HEK293 (cell line): Measurements from ENCODE around the gene MED29.

ENCODE experiments used
- CTCF ChIP-seq: fragments of 450-650 bp; formaldehyde crosslinking; IDR thresholded peaks from 2 replicates; pipeline ENCODE4 v1.5.1; 2016; ENCODE audit warnings: missing biosample characterization, missing genetic modification characterization
- KLF9 ChIP-seq: fragments of 450-650 bp; formaldehyde crosslinking; IDR thresholded peaks from 2 replicates; pipeline ENCODE4 v1.5.1; 2016; ENCODE audit warnings: missing biosample characterization, missing genetic modification characterization, low read depth
- ZBTB1 ChIP-seq: fragments of 450-650 bp; formaldehyde crosslinking; IDR thresholded peaks from 2 replicates; pipeline ENCODE4 v1.5.1; 2016; ENCODE audit warnings: missing biosample characterization, missing genetic modification characterization
- ZNF514 ChIP-seq: fragments of 450-650 bp; formaldehyde crosslinking; IDR thresholded peaks from 2 replicates; pipeline ENCODE4 v1.5.1; 2016; ENCODE audit warnings: missing biosample characterization, missing genetic modification characterization
- ZNF830 ChIP-seq: fragments of 450-650 bp; IDR thresholded peaks from 2 replicates; pipeline ENCODE4 v1.5.0; 2018; ENCODE audit warnings: missing biosample characterization, missing genetic modification characterization, low read depth, mild to moderate bottlenecking, moderate library complexity

- TF ChIP-seq ZNF830 (tag by site-specific recombination) (no peak), ZBTB1 (no peak), KLF9 (no peak), ZNF514 (no peak), CTCF (tag by site-specific recombination) (no peak)
Measured at GRCh38 chr19:39365531-39365930, 25.6 kb upstream of the MED29 start.
